OCI-LY3 (cell line): ENCODE results near the gene YBX1.
A peak's percentile ranks its signal among the peaks of the same experiment; 100 is the strongest.
"Not testable (repeated sequence)": the region's sequence is repeated elsewhere in the genome, so short reads cannot be mapped to it uniquely, and the experiment has no call there.

ENCODE experiments used
- H2AFZ ChIP-seq: fragments of 200-600, 300-600 bp; shearing (Covaris generic); 2 replicates; pipeline ENCODE4 v1.6.0; 2014; ENCODE audit warnings: antibody characterized with exemption, low read depth, low read length
- H3K27ac ChIP-seq: fragments of 200-600, 300-600 bp; sonication (generic); 2 replicates; pipeline ENCODE4 v1.5.1; 2014; ENCODE audit warnings: mild to moderate bottlenecking, low read length, moderate library complexity, mixed read lengths
- H3K27me3 ChIP-seq: fragments of 200-600, 300-600 bp; sonication (generic); 2 replicates; pipeline ENCODE4 v1.6.1; 2014; ENCODE audit warnings: low read depth, low read length, mixed read lengths
- H3K36me3 ChIP-seq: fragments of 200-600, 300-600 bp; sonication (generic); replicated peaks from 2 replicates; pipeline ENCODE3; 2014; ENCODE audit warnings: low read depth, low read length, mixed read lengths
- H3K4me1 ChIP-seq: fragments of 300-600, 200-600 bp; sonication (generic); 2 replicates; pipeline ENCODE4 v1.6.1; 2014; ENCODE audit warnings: low read length, mixed read lengths
- H3K4me2 ChIP-seq: fragments of 200-600, 300-600 bp; sonication (generic); 2 replicates; pipeline ENCODE4 v1.6.1; 2014; ENCODE audit warnings: low read length, mixed read lengths
- H3K4me3 ChIP-seq: fragments of 300-600, 200-600 bp; sonication (generic); 2 replicates; pipeline ENCODE4 v1.5.1; 2014; ENCODE audit warnings: antibody characterized with exemption, mild to moderate bottlenecking, low read length, moderate library complexity
- H3K79me2 ChIP-seq: fragments of 300-600, 200-600 bp; shearing (Covaris generic); 2 replicates; pipeline ENCODE4 v1.6.1; 2014; ENCODE audit warnings: mild to moderate bottlenecking, low read length, mixed read lengths
- H3K9ac ChIP-seq: fragments of 300-600, 200-600 bp; shearing (Covaris generic); 2 replicates; pipeline ENCODE4 v1.6.0; 2014; ENCODE audit warnings: mild to moderate bottlenecking, low read length, moderate library complexity
- H3K9me3 ChIP-seq: fragments of 200-600, 300-600 bp; shearing (Covaris generic); 2 replicates; pipeline ENCODE4 v1.6.1; 2014; ENCODE audit warnings: low read length, mixed read lengths; ENCODE audit not compliant: insufficient read depth
- H4K20me1 ChIP-seq: fragments of 200-600, 300-600 bp; sonication (generic); 2 replicates; pipeline ENCODE4 v1.6.1; 2016; ENCODE audit warnings: low read length, mixed read lengths; ENCODE audit not compliant: insufficient read depth
- EZH2phosphoT487 ChIP-seq: fragments of 200-600 bp; shearing (Covaris generic); IDR thresholded peaks from 2 replicates; pipeline ENCODE4 v1.6.1; 2018; ENCODE audit warnings: antibody characterized with exemption, mixed run types, low read depth
- TF ChIP-seq, protein P1 (sequence below): fragments of 200-600, 300-600 bp; sonication (generic); IDR thresholded peaks from 2 replicates; pipeline ENCODE4 v1.5.1; 2014; ENCODE audit warnings: antibody characterized with exemption, low read length, low read depth

Gene YBX1

DNA sequence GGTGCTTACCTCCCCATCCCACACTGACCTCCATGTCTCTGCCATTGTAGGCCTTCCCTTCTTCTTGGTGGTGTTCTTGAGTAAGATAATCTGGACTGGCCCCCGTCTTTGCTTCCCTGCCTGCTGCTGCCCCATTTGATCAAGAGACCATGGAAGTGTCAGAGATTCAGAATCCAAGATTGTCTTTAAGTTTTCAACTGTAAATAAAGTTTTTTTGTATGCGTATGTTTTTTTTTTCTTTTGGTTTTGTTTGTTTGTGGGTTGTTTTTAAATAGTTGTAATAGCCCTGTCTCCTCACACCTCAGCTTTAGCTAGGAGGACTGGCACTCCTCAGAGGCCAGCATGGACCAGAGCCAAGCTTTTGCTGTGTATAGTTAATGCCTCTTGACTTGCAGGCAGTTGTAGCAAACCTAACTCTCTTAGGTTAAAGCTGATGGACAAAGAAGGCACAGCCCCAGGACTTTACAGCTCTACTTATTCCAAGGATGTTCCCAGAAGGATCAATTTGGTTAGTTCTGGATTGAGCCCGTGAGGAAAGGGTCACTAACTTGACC lies 5.6 kb upstream of the YBX1 start:
- Histone ChIP-seq H3K79me2 (peaks cover 19% of the 10 kb centered on the region), H3K4me1 (peaks cover 9% of the 10 kb centered on the region; the same call in 1 of the 2 replicates), H3K27ac (no peak overlapping the region), H3K27me3 (no peaks in the 10 kb centered on the region), H2AFZ (no peak overlapping the region), H3K36me3 (peaks cover 14% of the 10 kb centered on the region), H4K20me1 (no peaks in the 10 kb centered on the region), H3K9ac (no peak overlapping the region), H3K4me3 (no peak overlapping the region), H3K4me2 (no peak overlapping the region), H3K9me3 (no peaks in the 10 kb centered on the region)
- TF ChIP-seq, protein P1, sequence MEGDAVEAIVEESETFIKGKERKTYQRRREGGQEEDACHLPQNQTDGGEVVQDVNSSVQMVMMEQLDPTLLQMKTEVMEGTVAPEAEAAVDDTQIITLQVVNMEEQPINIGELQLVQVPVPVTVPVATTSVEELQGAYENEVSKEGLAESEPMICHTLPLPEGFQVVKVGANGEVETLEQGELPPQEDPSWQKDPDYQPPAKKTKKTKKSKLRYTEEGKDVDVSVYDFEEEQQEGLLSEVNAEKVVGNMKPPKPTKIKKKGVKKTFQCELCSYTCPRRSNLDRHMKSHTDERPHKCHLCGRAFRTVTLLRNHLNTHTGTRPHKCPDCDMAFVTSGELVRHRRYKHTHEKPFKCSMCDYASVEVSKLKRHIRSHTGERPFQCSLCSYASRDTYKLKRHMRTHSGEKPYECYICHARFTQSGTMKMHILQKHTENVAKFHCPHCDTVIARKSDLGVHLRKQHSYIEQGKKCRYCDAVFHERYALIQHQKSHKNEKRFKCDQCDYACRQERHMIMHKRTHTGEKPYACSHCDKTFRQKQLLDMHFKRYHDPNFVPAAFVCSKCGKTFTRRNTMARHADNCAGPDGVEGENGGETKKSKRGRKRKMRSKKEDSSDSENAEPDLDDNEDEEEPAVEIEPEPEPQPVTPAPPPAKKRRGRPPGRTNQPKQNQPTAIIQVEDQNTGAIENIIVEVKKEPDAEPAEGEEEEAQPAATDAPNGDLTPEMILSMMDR = no peak

DNA sequence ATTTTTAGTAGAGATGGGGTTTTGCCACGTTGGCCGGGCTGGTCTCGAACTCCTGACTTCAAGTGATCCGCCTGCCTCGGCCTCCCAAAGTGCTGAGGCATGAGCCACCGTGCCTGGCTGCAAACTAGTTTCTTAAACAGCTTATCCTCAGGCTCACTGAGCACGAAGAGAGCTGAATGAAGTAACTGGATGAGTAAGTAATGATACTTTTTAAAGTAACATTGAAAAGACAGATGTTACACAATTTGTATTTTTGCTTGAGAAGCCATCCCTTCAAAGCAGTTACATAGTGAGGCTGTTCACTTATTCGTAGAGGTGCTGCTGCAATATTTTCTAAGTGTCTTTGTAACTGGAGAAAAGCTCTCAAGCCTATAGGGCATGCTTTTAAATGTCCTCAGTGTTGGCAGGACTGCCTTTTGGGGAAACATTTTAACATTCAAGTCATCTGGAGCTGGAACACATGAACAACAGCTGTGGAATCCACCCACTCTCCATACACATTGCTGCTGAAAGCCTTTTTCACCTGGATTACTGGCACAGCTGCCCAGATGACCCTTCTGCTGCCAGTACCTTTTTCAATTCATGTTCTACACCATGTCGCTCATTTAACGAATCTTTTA lies 2.7 kb upstream of the YBX1 start:
- H2AFZ ChIP-seq = no peak overlapping the region
- H3K36me3 ChIP-seq = peaks cover 24% of the 10 kb centered on the region
- peaks cover 15% of the 10 kb centered on the region for H4K20me1 ChIP-seq
- TF ChIP-seq, protein P1 = no peak
- H3K79me2 ChIP-seq = peaks cover 44% of the 10 kb centered on the region
- H3K9ac ChIP-seq = no peak overlapping the region
- H3K9me3 ChIP-seq = no peaks in the 10 kb centered on the region
- no peak overlapping the region for H3K27ac ChIP-seq
- no peak overlapping the region for H3K4me2 ChIP-seq
- H3K4me1 ChIP-seq = peaks cover 14% of the 10 kb centered on the region
- no peak overlapping the region for H3K4me3 ChIP-seq
- H3K27me3 ChIP-seq = no peaks in the 10 kb centered on the region

DNA sequence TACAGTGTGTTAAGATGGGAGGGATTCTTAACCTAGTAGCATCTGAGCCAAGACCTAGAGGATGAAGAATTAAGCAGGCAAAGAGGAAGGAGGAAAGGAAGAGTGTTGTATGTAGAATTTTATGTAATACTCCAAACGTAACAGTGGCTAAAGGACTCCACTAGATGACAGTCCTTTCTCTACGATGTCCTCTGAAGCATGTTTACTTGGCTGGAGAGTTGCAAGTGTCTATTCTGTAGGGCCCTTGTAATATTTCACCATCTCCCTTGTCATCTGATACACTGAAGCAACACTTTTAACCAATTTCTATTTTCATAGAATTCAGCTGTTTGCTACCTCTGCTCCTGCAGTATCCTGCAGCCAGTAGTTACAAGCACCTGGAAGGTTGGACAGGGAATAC lies 2.2 kb upstream of the YBX1 start:
- Histone ChIP-seq H3K79me2 (peaks cover 49% of the 10 kb centered on the region), H3K27me3 (no peaks in the 10 kb centered on the region), H3K27ac (no peak overlapping the region), H3K4me3 (no peak overlapping the region), H4K20me1 (peaks cover 21% of the 10 kb centered on the region), H3K9me3 (no peaks in the 10 kb centered on the region), H3K9ac (no peak overlapping the region), H3K36me3 (peaks cover 26% of the 10 kb centered on the region), H2AFZ (no peak overlapping the region), H3K4me2 (peak overlapping the region; percentile 92), H3K4me1 (peaks cover 20% of the 10 kb centered on the region)
- TF ChIP-seq EZH2phosphoT487 = no peak
- TF ChIP-seq, protein P1 = no peak

DNA sequence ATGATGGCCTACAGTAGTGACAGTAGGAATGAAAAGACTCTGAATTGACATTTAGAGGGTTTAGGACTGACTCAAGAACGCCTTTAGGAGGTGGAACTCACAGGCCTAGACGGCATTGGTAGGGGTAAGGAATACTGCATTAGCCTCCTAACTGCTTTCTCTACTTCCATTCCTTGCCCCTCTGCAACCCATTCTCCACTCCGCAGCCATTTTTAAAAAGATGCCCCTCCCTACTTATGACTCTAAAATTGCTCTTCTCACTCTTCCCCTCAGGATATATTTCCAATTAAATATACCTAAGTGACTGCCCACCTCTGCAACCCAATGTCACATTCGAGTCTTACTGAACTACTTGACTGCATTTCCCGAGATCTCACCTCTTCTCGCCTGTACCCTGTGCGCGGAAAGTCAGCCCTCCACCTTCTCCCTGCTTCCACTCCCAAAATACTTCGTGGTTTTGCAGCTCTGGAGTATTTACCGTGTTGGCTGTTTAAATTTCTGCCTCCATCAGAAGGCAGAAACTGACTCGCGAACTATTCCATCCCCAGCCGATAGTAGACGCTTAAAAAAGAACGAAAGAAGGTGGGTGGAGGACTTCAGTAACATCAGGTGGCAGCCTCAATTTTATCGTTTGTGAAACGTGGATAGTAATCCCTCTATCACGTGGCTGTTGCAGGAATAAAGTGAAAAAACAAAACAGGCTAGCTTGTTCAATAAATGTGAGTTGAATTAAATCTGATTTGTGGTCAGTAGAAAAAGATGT lies 1.1 kb upstream of the YBX1 start:
- Histone ChIP-seq H3K27ac (peak overlapping the region; percentile 69), H3K4me2 (peak overlapping the region; percentile 92), H3K9ac (peak overlapping the region; percentile 97), H4K20me1 (peaks cover 31% of the 10 kb centered on the region), H3K79me2 (peaks cover 60% of the 10 kb centered on the region), H3K4me1 (peaks cover 30% of the 10 kb centered on the region), H3K4me3 (peak overlapping the region; percentile 94), H3K9me3 (no peaks in the 10 kb centered on the region), H3K27me3 (no peaks in the 10 kb centered on the region), H2AFZ (no peak overlapping the region), H3K36me3 (peaks cover 24% of the 10 kb centered on the region)
- TF ChIP-seq, protein P1 = no peak
- TF ChIP-seq EZH2phosphoT487 = no peak

DNA sequence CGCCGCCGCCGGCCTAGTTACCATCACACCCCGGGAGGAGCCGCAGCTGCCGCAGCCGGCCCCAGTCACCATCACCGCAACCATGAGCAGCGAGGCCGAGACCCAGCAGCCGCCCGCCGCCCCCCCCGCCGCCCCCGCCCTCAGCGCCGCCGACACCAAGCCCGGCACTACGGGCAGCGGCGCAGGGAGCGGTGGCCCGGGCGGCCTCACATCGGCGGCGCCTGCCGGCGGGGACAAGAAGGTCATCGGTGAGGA lies 193 bp downstream of the YBX1 start:
- Histone ChIP-seq H3K4me3 (peak overlapping the region; percentile 94), H3K9ac (peak overlapping the region; percentile 76), H3K4me1 (peaks cover 39% of the 10 kb centered on the region), H4K20me1 (peaks cover 44% of the 10 kb centered on the region), H3K36me3 (peaks cover 32% of the 10 kb centered on the region), H3K79me2 (peaks cover 73% of the 10 kb centered on the region), H3K27ac (peak overlapping the region; percentile 54)
- not testable (repeated sequence) for H3K27me3 ChIP-seq, H2AFZ ChIP-seq, H3K4me2 ChIP-seq, H3K9me3 ChIP-seq
